Astrocyte (in vitro differentiated cells and primary cell): ENCODE data around the gene SBF2.

Source experiments
- CTCF ChIP-seq: IDR thresholded peaks from 2 replicates; pipeline ENCODE4 v1.5.1; 2011; ENCODE audit warnings: low read depth, mild to moderate bottlenecking, inconsistent platforms, low read length, moderate library complexity; ENCODE audit not compliant: insufficient read depth
- EZH2 ChIP-seq: IDR thresholded peaks from 2 replicates; pipeline ENCODE4 v1.6.1; 2012; ENCODE audit warnings: mild to moderate bottlenecking, low read length, inconsistent platforms; ENCODE audit not compliant: insufficient read depth

GRCh38 chr11:10149553-10149952 lies 144.5 kb downstream of the SBF2 start:
- TF ChIP-seq CTCF (no peak), EZH2 (no peak)
